Caco-2 (cell line): ENCODE data around the gene MLLT10. TPM values are rescaled to one million over a fixed set of nuclear protein-coding genes. Genes with fewer than 3 reads are reported as not detected.

Source experiments
- BruUV-seq: library from RNA; stranded (reverse); fragments of 400-500 nt; replicated peaks from 2 replicates; lab custom pipeline; 2021; lab: Mats Ljungman, UMichigan
- CTCF ChIA-PET: fragments of 300-600 bp; sonication (Branson Sonifier 250); formaldehyde crosslinking; loops from one replicate; lab custom pipeline; 2022; ENCODE audit warnings: antibody characterized with exemption; lab: Charles Lee
- POLR2A ChIA-PET: fragments of 300-600 bp; sonication (Branson Sonifier 250); formaldehyde crosslinking; loops from one replicate; lab custom pipeline; 2022; ENCODE audit warnings: antibody characterized with exemption; lab: Charles Lee
- DNase-seq, 2 experiments: peaks; one replicate each; pipeline versions ENCODE4 v3.0.0 to v3.0.0-alpha.2; 2020 to 2022
- H3K27me3 ChIP-seq: replicated peaks from 2 replicates; pipeline ENCODE4 v1.6.0; 2011; ENCODE audit warnings: low read length; ENCODE audit not compliant: control insufficient read depth, insufficient read depth
- H3K36me3 ChIP-seq: 2 replicates; pipeline ENCODE4 v1.5.1; 2011; ENCODE audit warnings: low read length; ENCODE audit not compliant: control insufficient read depth, insufficient read depth
- H3K4me1 ChIP-seq: fragments of 250-450 bp; sonication (Bioruptor Pico); 2 replicates; pipeline ENCODE4 v1.5.1; 2020; ENCODE audit warnings: mild to moderate bottlenecking
- H3K4me3 ChIP-seq: 2 replicates; pipeline ENCODE4 v1.5.1; 2011; ENCODE audit warnings: low read depth, mild to moderate bottlenecking, control low read depth, low read length
- H3K9me3 ChIP-seq: fragments of 250-450 bp; sonication (Bioruptor Pico); 2 replicates; pipeline ENCODE4 v1.5.1; 2020; ENCODE audit warnings: mild to moderate bottlenecking, moderate library complexity
- H3K27ac Mint-ChIP-seq: one replicate; pipeline ENCODE4 v1.8.0; 2022; ENCODE audit warnings: mixed read lengths; ENCODE audit not compliant: unreplicated experiment
- H3K27me3 Mint-ChIP-seq: one replicate; pipeline ENCODE4 v1.8.0; 2022; ENCODE audit warnings: mixed read lengths; ENCODE audit not compliant: insufficient read depth, unreplicated experiment
- H3K36me3 Mint-ChIP-seq: one replicate; pipeline ENCODE4 v1.8.0; 2022; ENCODE audit warnings: mild to moderate bottlenecking, mixed read lengths; ENCODE audit not compliant: insufficient read depth, unreplicated experiment
- H3K4me1 Mint-ChIP-seq: one replicate; pipeline ENCODE4 v1.8.0; 2022; ENCODE audit warnings: low read depth, mixed read lengths; ENCODE audit not compliant: unreplicated experiment
- H3K4me3 Mint-ChIP-seq: one replicate; pipeline ENCODE4 v1.8.0; 2022; ENCODE audit warnings: mild to moderate bottlenecking, moderate library complexity, mixed read lengths; ENCODE audit not compliant: unreplicated experiment
- H3K9me3 Mint-ChIP-seq: one replicate; pipeline ENCODE4 v1.8.0; 2022; ENCODE audit warnings: mixed read lengths; ENCODE audit not compliant: unreplicated experiment
- intact Hi-C: fragments of 100-400 bp; cut with micrococcal nuclease; formaldehyde crosslinking; loops from one replicate; pipeline ENCODE4 v1.10.0; 2022; ENCODE audit not compliant: unreplicated experiment
- total RNA-seq: library from RNA; stranded (reverse); gene quantifications from 2 replicates; pipeline ENCODE4 v1.2.3, GENCODE V29; 2022
- TF ChIP-seq, protein P1 (sequence below), 2 experiments: fragments of 200-600 bp in 1 of 2; IDR thresholded peaks; 1 replicate in 1 of 2; 2 replicates in 1 of 2; pipeline versions ENCODE4 v1.5.1 to v1.8.0; 2011 to 2022; ENCODE audit warnings: antibody characterized with exemption in 1 of 2, control low read depth in 1 of 2, inconsistent platforms in 1 of 2, low read depth in 1 of 2, low read length in 1 of 2, mild to moderate bottlenecking in 1 of 2, moderate library complexity in 1 of 2; ENCODE audit not compliant: insufficient read depth in 1 of 2, severe bottlenecking in 1 of 2, unreplicated experiment in 1 of 2

Gene MLLT10
- total RNA-seq, 1 experiment from 2014 or later = 84.3 TPM

GRCh38 chr10:21769041-21769440, 235.0 kb downstream of the MLLT10 start:
- ChIA-PET CTCF (no interaction called here), POLR2A (no interaction called here)
- TF ChIP-seq, protein P1, sequence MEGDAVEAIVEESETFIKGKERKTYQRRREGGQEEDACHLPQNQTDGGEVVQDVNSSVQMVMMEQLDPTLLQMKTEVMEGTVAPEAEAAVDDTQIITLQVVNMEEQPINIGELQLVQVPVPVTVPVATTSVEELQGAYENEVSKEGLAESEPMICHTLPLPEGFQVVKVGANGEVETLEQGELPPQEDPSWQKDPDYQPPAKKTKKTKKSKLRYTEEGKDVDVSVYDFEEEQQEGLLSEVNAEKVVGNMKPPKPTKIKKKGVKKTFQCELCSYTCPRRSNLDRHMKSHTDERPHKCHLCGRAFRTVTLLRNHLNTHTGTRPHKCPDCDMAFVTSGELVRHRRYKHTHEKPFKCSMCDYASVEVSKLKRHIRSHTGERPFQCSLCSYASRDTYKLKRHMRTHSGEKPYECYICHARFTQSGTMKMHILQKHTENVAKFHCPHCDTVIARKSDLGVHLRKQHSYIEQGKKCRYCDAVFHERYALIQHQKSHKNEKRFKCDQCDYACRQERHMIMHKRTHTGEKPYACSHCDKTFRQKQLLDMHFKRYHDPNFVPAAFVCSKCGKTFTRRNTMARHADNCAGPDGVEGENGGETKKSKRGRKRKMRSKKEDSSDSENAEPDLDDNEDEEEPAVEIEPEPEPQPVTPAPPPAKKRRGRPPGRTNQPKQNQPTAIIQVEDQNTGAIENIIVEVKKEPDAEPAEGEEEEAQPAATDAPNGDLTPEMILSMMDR (IDR thresholded peaks at IDR 0.05; ENCODE audit: insufficient read depth in 1 of 2, low read depth in 1 of 2, low read length in 1 of 2, severe bottlenecking in 1 of 2, unreplicated experiment in 1 of 2) = no peak
- H3K36me3 Mint-ChIP-seq = peaks cover 5% of the 10 kb centered on the region
- H3K27ac Mint-ChIP-seq = no peak overlapping the region
- H3K27me3 Mint-ChIP-seq = no peaks in the 10 kb centered on the region
- no TSS peak for BruUV-seq
- no peak for DNase-seq
- H3K9me3 Mint-ChIP-seq = no peaks in the 10 kb centered on the region
- no peak overlapping the region for H3K4me3 Mint-ChIP-seq
- no peaks in the 10 kb centered on the region for H3K36me3 ChIP-seq
- H3K27me3 ChIP-seq = no peaks in the 10 kb centered on the region
- H3K4me1 ChIP-seq = 0 out of 2 replicates have a peak, but pooled peaks cover 4% of the 10 kb centered on the region
- H3K9me3 ChIP-seq = no peaks in the 10 kb centered on the region
- no peak overlapping the region for H3K4me3 ChIP-seq
- intact Hi-C loops = no loop called here
- no peaks in the 10 kb centered on the region for H3K4me1 Mint-ChIP-seq

DNA sequence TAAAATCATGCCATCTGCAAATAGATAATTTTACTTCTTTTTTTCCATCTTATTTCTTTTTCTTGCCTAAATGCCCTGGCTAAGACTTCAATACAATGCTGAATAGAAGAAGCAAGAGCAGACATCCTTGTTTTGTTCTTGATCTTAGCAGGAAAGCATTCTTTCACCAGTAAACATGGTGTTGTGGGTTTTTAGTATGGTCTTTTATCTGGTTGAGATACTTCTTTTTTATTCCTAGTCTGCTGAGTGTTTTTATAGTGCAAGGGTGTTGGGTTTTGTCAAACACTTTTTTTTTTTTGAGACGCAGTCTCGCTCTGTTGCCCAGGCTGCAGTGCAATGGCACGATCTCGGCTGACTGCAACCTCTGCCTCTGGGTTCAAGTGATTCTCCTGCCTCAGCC, 237.2 kb downstream of the MLLT10 start:
- Histone ChIP-seq H3K4me1 (no peaks in the 10 kb centered on the region), H3K9me3 (no peaks in the 10 kb centered on the region), H3K36me3 (no peaks in the 10 kb centered on the region), H3K27me3 (no peaks in the 10 kb centered on the region), H3K4me3 (no peak overlapping the region)
- H3K4me3 Mint-ChIP-seq = no peak overlapping the region
- H3K27me3 Mint-ChIP-seq = no peaks in the 10 kb centered on the region
- POLR2A ChIA-PET = no interaction called here
- peaks cover 5% of the 10 kb centered on the region for H3K36me3 Mint-ChIP-seq
- no peak for DNase-seq
- no peak overlapping the region for H3K27ac Mint-ChIP-seq
- CTCF ChIA-PET = no interaction called here
- intact Hi-C loops = no loop called here
- no peaks in the 10 kb centered on the region for H3K9me3 Mint-ChIP-seq
- no TSS peak for BruUV-seq
- TF ChIP-seq, protein P1 (IDR thresholded peaks at IDR 0.05; ENCODE audit: insufficient read depth in 1 of 2, low read depth in 1 of 2, low read length in 1 of 2, severe bottlenecking in 1 of 2, unreplicated experiment in 1 of 2) = no peak
- no peaks in the 10 kb centered on the region for H3K4me1 Mint-ChIP-seq

DNA sequence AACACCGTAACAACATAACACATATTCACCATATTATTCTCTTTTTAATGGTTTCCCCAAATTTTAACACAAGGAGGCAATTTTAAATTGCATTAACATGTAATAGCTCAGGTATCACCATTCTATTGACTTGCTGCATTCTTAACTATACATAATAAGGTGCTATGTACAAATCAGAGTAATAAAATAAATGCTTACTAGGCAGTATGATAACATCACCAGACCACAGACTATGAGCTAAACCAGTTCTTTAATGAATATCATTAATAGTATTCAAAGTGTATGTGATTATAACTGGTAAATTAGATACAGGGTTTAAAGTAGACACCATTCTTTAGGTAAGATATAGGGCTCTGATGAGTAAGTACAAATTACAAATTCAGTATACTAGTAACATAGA, 242.9 kb downstream of the MLLT10 start:
- TF ChIP-seq, protein P1 (IDR thresholded peaks at IDR 0.05; ENCODE audit: insufficient read depth in 1 of 2, low read depth in 1 of 2, low read length in 1 of 2, severe bottlenecking in 1 of 2, unreplicated experiment in 1 of 2) = no peak
- H3K4me3 ChIP-seq = no peak overlapping the region
- Mint-ChIP-seq H3K27me3 (no peaks in the 10 kb centered on the region), H3K27ac (no peak overlapping the region), H3K9me3 (peaks cover 10% of the 10 kb centered on the region), H3K36me3 (no peaks in the 10 kb centered on the region), H3K4me1 (no peaks in the 10 kb centered on the region), H3K4me3 (no peak overlapping the region)
- intact Hi-C loops = no loop called here
- H3K9me3 ChIP-seq = no peaks in the 10 kb centered on the region
- no peaks in the 10 kb centered on the region for H3K36me3 ChIP-seq
- DNase-seq = no peak
- CTCF ChIA-PET = interaction anchor here (0.6 kb wide), 1 partner anchor 239 kb away, joined by 3 read pairs; no protein-coding TSS in a partner anchor
- no TSS peak for BruUV-seq
- H3K4me1 ChIP-seq = no peaks in the 10 kb centered on the region
- POLR2A ChIA-PET = no interaction called here
- no peaks in the 10 kb centered on the region for H3K27me3 ChIP-seq
